ENCODE measurements around the gene PCNX1. TPM values are rescaled to one million over a fixed set of nuclear protein-coding genes. Genes with fewer than 3 reads are reported as not detected.
A peak's percentile ranks its signal among the peaks of the same experiment; 100 is the strongest.

The PCNX1 gene
- total RNA-seq, 1 donor from 2014 or later: 77.2 TPM

DNA sequence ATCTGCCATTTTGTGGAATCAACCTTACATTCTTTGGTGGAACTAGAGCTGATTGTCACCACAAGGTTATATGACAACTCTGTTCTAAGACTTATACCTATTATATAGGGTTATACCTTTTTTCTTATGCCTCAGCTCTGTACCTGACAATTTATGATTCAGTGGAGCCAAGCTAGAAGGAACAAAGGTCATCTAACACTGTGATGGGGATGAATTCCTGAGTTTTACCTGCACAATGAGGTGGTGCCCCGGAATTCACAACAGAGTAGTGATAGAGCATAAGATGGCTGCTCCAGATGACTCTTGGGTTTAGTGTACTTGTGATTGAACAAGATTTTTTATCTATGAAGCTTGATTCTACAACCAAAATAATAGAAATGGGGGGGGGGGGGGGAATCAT lies 207.3 kb downstream of the PCNX1 start:
- TF ChIP-seq, protein P1, sequence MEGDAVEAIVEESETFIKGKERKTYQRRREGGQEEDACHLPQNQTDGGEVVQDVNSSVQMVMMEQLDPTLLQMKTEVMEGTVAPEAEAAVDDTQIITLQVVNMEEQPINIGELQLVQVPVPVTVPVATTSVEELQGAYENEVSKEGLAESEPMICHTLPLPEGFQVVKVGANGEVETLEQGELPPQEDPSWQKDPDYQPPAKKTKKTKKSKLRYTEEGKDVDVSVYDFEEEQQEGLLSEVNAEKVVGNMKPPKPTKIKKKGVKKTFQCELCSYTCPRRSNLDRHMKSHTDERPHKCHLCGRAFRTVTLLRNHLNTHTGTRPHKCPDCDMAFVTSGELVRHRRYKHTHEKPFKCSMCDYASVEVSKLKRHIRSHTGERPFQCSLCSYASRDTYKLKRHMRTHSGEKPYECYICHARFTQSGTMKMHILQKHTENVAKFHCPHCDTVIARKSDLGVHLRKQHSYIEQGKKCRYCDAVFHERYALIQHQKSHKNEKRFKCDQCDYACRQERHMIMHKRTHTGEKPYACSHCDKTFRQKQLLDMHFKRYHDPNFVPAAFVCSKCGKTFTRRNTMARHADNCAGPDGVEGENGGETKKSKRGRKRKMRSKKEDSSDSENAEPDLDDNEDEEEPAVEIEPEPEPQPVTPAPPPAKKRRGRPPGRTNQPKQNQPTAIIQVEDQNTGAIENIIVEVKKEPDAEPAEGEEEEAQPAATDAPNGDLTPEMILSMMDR (IDR thresholded peaks at IDR 0.05; ENCODE audit: unreplicated experiment): no peak
- H3K27ac Mint-ChIP-seq: no peak overlapping the region
- no peaks in the 10 kb centered on the region for H3K9me3 Mint-ChIP-seq
- peaks cover 36% of the 10 kb centered on the region for H3K4me1 Mint-ChIP-seq
- H3K27me3 Mint-ChIP-seq (ENCODE audit: low read depth): no peaks in the 10 kb centered on the region
- no peak overlapping the region for H3K4me3 Mint-ChIP-seq
- no peak for DNase-seq (ENCODE audit: low spot score in 2 of 2, unreplicated experiment in 2 of 2)
- peaks cover 25% of the 10 kb centered on the region for H3K36me3 Mint-ChIP-seq

DNA sequence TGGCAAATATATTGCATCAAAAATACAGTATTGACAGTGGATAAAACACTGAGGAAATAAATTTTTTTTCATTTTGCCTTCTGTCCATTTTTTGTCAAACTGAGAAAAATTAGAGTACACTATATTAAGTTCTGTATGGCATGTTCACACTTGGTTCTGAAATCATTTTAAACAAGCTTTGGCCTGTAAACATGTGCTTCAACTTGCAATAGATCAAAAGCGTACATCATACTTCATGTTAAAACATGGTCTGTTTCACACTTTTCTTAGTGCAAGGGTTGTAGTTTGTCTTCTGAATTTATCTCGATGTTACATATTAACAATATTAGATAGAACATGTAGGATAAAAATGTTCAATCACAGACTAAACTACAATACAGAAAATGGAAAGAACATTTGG lies 208.0 kb downstream of the PCNX1 start:
- H3K27me3 Mint-ChIP-seq (ENCODE audit: low read depth): no peaks in the 10 kb centered on the region
- H3K36me3 Mint-ChIP-seq: peaks cover 19% of the 10 kb centered on the region
- DNase-seq (ENCODE audit: low spot score in 2 of 2, unreplicated experiment in 2 of 2): no peak
- H3K4me3 Mint-ChIP-seq: no peak overlapping the region
- peak overlapping the region; percentile 55 for H3K27ac Mint-ChIP-seq
- TF ChIP-seq, protein P1 (IDR thresholded peaks at IDR 0.05; ENCODE audit: unreplicated experiment): no peak
- peaks cover 36% of the 10 kb centered on the region for H3K4me1 Mint-ChIP-seq
- no peaks in the 10 kb centered on the region for H3K9me3 Mint-ChIP-seq

DNA sequence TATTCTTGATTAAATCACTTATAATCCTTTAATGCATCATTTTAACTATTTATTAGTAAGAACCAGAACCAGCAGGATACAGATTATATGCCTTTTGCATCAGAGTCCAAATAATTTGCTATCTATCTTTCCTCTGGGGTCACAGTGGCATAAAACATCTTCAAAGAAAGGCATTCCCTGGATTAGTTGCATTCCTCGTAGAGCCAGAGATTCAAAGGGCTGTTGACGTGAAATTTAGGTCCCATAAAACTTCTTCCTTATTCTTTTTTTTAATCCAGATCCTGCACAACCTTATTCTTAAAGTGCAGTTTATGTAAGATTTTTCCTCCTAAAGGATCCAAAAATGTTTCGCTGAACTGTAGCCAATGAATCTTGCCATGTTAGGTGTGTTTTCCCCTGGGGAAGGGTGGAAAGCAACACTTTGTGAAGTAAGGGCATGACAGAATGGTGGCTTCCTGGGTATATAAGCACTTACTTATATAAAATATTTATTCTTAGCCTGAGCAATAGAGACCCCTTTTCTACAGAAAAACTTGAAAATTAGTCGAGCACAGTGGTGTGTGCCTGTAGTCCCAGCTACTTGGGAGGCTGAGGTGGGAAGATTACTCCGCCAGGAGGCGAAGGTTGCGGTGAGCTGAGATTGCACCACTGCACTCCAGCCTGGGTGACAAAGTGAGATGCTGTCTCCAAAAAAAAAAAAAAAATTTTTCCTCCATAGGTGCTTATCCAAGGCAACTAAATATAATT lies 208.7 kb downstream of the PCNX1 start:
- TF ChIP-seq, protein P1 (IDR thresholded peaks at IDR 0.05; ENCODE audit: unreplicated experiment): no peak
- no peak overlapping the region for H3K4me3 Mint-ChIP-seq
- H3K27me3 Mint-ChIP-seq (ENCODE audit: low read depth): no peaks in the 10 kb centered on the region
- H3K36me3 Mint-ChIP-seq: peaks cover 19% of the 10 kb centered on the region
- no peak for DNase-seq (ENCODE audit: low spot score in 2 of 2, unreplicated experiment in 2 of 2)
- H3K4me1 Mint-ChIP-seq: peaks cover 36% of the 10 kb centered on the region
- no peaks in the 10 kb centered on the region for H3K9me3 Mint-ChIP-seq
- peak overlapping the region; percentile 55 for H3K27ac Mint-ChIP-seq

DNA sequence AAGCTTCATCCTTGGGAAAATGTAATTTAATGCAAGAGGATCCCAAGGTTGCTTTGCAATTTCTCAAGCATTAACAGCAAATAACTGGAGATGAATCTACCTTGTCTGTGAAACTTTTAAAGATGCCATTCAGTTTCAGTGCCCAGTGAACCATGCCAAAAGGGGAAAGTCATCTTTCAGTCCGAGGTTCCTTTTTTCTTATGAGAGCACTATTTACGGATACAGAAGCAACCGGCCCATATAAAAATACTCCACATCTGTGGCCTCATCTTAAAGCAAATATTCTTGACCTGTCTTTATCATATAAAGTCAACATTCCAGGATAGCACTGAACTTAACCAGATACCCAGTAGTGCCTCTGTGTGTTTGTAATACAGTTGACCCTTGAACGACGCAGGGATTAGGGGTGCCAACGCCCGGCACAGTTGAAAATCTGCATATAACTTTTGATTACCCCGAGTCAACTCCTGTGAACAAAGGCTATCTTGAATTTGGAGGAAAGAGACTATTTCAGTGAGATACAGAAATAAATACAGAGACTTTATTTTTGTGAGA lies 209.4 kb downstream of the PCNX1 start:
- no peaks in the 10 kb centered on the region for H3K27me3 Mint-ChIP-seq (ENCODE audit: low read depth)
- peaks cover 16% of the 10 kb centered on the region for H3K36me3 Mint-ChIP-seq
- no peak overlapping the region for H3K4me3 Mint-ChIP-seq
- H3K9me3 Mint-ChIP-seq: no peaks in the 10 kb centered on the region
- H3K27ac Mint-ChIP-seq: peak overlapping the region; percentile 76
- no peak for DNase-seq (ENCODE audit: low spot score in 2 of 2, unreplicated experiment in 2 of 2)
- peaks cover 36% of the 10 kb centered on the region for H3K4me1 Mint-ChIP-seq
- TF ChIP-seq, protein P1 (IDR thresholded peaks at IDR 0.05; ENCODE audit: unreplicated experiment): no peak

DNA sequence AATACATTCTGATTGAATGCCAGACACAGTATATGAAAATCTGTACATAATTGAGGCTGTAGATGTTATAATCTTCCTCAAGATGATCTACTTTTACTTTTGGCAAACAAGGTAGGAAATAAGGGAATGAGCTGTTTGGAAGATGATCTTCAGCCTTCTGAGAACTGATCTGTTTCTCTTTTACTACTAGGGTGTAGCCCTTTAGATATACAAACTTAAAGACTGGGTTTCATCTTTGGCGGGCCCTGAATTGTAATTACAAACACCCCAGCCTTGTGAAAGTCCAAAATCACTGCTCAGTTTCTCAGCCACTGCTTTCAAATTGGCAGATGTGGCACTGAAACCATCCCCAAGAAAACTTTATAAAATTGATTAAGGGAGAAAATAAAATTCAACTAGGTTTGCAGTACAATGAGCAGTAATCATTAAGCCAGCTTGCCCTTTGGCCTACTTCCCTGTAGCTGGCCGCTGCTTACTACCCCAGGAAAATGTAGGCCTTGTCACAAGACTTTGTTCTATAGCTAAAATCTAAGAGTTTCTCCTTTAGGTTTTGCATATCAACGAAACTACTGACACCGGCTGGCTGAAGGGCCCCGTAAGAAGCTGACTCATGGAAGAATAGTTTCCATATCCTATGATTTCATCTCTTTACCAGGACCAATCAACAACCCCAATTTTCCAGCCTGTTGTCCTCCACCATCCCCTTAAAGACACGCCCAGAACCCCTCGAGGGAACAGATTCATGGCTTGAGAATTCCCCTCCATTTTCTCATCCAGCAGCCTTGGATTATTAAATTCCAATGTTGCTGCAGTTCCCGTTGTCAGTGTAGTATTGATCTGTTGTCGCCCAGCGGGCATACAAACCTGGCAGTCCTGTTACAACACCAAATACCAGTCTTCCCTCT lies 210.8 kb downstream of the PCNX1 start:
- Mint-ChIP-seq H3K27ac (peak overlapping the region; percentile 74), H3K4me1 (peaks cover 37% of the 10 kb centered on the region), H3K9me3 (peaks cover 5% of the 10 kb centered on the region), H3K4me3 (no peak overlapping the region), H3K36me3 (peaks cover 20% of the 10 kb centered on the region), H3K27me3 (ENCODE audit: low read depth) (no peaks in the 10 kb centered on the region)
- no peak for DNase-seq (ENCODE audit: low spot score in 2 of 2, unreplicated experiment in 2 of 2)
- TF ChIP-seq, protein P1 (IDR thresholded peaks at IDR 0.05; ENCODE audit: unreplicated experiment): no peak

Data from mesothelial cell of epicardium (in vitro differentiated cells).